Measurements from ENCODE around the gene PCDHA9.
A peak's percentile ranks its signal among the peaks of the same experiment; 100 is the strongest.
"Not testable (repeated sequence)": the region's sequence is repeated elsewhere in the genome, so short reads cannot be mapped to it uniquely, and the experiment has no call there.

PCDHA9 gene

GRCh38 chr5:140834439-140835008 lies 13.7 kb upstream of the PCDHA9 start:
- DNase-seq, result not testable (repeated sequence)

GRCh38 chr5:140835622-140836510 lies 12.3 kb upstream of the PCDHA9 start:
- no peak for DNase-seq

GRCh38 chr5:140840978-140841962 lies 6.9 kb upstream of the PCDHA9 start, which contains the start of gene PCDHA8:
TSS of gene PCDHA8 (plus strand) at chr5:140841187. CDS start at chr5:140841322, 135 bp downstream.
- no peak for DNase-seq

GRCh38 chr5:140842798-140843733 lies 5.1 kb upstream of the PCDHA9 start:
- no peak for DNase-seq

GRCh38 chr5:140849831-140850634 lies 1.9 kb downstream of the PCDHA9 start:
- DNase-seq, result not testable (repeated sequence)

- DNase-seq, result no peak
Observed at GRCh38 chr5:140855772-140856674, 7.8 kb downstream of the PCDHA9 start, which contains the start of gene PCDHA10. TSS of gene PCDHA10 (plus strand) at chr5:140855897. CDS start at chr5:140856049, 152 bp downstream.

- DNase-seq, result no peak
Observed at GRCh38 chr5:140857177-140857986, 9.2 kb downstream of the PCDHA9 start.

- DNase-seq, result no peak
Observed at GRCh38 chr5:140857987-140858240, 9.7 kb downstream of the PCDHA9 start.

GRCh38 chr5:140862441-140863295 lies 14.5 kb downstream of the PCDHA9 start:
- DNase-seq, result no peak

- DNase-seq, result no peak
Observed at GRCh38 chr5:140868721-140869554, 20.8 kb downstream of the PCDHA9 start, which contains the start of gene PCDHA11. TSS of gene PCDHA11 (plus strand) at chr5:140868957. CDS start at chr5:140869104, 147 bp downstream.

GRCh38 chr5:140869555-140869886 lies 21.3 kb downstream of the PCDHA9 start:
- DNase-seq, result peak in 1 of 2 donors; percentile 0

- DNase-seq, result no peak
Observed at GRCh38 chr5:140870221-140871201, 22.3 kb downstream of the PCDHA9 start.

GRCh38 chr5:140875085-140876065 lies 27.2 kb downstream of the PCDHA9 start, which contains the start of gene PCDHA12:
TSS of gene PCDHA12 (plus strand) at chr5:140875308. CDS start at chr5:140875473, 165 bp downstream.
- no peak for DNase-seq

GRCh38 chr5:140876541-140877261 lies 28.5 kb downstream of the PCDHA9 start:
- not testable (repeated sequence) for DNase-seq
